Urothelium cell line (cell line): ENCODE data around the gene CCDC15.
A peak's percentile ranks its signal among the peaks of the same experiment; 100 is the strongest.

Source experiments
- DNase-seq: peaks from one replicate; pipeline ENCODE4 v3.0.0; 2011; ENCODE audit warnings: low spot score, mixed read lengths
- FAIRE-seq: peaks from 2 replicates; lab custom pipeline; 2011; peaks lifted over from hg19 to GRCh38; lab: Jason Lieb, UNC

Gene CCDC15, protein sequence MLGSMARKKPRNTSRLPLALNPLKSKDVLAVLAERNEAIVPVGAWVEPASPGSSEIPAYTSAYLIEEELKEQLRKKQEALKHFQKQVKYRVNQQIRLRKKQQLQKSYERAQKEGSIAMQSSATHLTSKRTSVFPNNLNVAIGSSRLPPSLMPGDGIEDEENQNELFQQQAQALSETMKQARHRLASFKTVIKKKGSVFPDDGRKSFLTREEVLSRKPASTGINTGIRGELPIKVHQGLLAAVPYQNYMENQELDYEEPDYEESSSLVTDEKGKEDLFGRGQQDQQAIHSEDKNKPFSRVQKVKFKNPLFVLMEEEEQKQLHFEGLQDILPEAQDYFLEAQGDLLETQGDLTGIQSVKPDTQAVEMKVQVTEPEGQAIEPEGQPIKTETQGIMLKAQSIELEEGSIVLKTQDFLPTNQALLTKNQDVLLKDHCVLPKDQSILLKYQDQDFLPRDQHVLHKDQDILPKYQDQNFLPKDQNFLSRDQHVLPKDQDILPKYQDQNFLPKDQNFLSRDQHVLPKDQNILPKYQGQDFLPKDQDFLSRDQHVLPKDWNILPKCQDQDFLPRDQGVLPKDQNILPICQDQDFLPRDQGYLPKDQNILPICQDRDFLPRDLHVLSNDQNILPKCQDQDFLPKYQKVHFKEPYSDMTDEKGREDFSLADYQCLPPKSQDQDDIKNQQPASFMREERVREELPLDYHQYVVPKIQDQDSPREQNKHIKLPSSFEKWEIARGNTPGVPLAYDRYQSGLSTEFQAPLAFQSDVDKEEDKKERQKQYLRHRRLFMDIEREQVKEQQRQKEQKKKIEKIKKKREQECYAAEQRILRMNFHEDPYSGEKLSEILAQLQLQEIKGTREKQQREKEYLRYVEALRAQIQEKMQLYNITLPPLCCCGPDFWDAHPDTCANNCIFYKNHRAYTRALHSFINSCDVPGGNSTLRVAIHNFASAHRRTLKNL

DNA sequence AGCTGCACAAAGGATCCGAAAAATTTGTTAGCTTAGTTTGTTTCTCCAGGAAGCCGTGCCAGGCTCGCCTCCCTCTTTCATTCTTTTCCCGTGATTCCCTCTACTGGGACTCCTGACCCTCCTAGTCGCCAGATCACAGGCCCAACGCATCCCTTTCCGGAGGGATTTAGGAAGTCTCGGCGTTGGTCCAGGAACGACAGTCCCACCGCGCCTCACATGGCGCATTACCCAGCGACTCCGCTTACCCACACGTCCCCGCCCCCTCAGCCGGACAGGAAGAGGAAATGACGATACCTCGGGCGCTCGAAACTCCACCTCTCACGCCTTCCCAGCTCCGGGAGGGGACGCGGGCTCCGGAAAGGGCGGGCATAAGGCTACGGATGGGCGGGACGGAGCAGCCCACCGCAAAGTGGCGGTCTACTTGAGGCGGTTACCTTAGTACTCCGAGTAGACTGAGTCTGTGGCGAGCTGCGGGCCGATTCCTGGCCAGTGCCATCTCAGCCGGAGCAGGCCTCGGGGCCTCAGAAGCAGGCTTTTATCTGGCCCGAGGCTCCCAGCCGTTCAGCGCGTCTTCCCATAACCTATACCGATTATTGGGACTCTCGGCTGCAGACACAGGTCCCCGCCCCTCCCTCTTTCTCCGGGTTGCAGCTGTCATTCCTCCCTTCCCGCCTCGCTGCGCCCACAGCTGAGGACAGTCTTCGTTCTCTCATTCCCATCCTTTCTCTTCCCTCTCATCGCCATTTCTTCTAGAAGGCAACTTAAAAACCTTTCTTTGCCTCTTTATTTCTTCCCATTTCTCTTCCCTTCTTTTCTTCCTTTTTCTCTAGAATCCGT lies at the start of gene CCDC15:
CCDC15 (plus strand) TSS at position 450 of the 837 bp plus-strand sequence. CDS start 531 bp downstream, outside the sequence.
- FAIRE-seq (no peak), DNase-seq (peak; percentile 93)

DNA sequence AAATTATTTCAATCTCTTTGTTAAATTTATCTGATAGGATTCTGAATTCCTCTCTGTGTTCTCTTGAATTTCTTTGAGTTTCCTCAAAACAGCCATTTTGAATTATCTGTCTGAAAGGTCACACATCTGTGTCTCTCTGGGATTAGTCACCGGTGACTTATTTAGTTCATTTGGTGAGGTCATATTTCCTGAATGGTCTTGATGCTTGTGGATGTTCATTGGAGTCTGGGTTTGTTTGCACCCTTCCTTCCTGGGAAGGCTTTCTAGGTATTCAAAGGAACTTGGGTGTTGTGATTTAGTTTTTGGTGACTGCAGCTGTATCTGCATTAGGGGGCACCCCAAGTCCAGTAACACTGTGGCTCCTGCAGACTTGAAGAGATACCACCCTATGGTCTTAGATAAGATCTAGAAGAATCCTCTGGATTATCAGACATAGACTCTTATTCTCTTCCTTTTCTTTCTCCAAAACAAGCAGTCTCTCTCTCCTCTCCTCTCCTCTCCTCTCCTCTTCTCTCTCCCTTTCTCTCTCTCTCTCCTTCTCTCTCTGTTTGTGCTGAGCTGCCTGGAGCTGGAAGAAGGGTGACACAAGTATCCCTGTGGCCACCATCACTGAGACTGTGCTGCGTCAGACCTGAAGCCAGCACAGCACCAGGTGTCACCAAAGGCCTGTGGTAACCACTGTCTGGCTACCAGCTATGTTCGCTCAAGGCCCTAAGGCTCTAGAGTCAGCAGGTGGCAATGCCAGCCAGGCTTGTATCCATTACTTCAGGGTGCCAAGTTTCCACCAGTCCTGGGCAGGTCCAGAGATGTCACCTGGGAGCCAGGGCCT lies 38.2 kb upstream of the CCDC15 start:
- FAIRE-seq: no peak
- no peak for DNase-seq

GRCh38 chr11:124916370-124916710 lies 37.7 kb upstream of the CCDC15 start:
- DNase-seq: no peak
- no peak for FAIRE-seq

DNA sequence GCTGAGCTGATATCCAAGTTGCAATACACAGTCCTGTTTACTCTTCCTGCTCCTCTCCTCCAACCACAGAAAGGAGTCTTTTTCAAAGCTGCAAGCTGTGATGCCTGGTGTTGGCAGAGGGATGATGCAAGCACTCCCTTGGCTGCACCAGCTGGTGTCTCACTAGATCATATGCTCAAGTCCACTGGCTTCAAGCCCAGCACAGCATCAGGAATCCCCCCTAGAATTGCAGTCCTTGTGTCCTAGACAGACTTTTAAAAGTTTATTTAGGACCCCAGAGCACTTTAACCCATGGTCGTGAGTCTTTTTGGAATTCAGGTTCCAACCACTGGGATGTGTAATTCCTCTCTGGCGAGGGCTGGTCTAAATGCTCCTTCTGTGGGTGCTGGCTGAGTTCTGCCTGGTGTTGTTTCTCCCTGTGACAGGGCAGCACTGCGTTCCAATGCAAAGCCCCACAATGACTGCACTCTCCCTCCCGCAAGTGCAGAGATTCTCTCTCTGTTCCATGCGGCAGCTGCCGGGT lies 36.8 kb upstream of the CCDC15 start:
- FAIRE-seq: no peak
- DNase-seq: no peak

DNA sequence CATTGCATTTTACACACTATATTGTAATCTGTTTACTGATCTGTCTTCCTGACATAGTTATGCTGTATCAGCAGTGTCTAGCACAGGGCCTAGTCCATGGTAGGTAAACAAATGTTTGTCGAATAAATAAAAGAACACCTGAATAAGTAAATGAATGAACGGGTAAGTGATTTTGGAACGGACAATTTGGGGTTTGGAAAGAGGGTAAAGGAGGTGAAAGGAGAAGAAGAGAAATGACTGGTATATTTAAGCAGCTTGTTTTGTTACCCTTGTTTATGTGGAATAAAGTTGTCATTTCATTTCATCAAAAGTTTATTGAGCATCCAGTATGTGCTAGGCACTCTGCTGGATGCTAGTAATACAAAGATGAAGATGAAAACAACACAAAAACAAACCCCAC lies 35.1 kb upstream of the CCDC15 start, which contains the start of gene HEPN1:
HEPN1 (plus strand) TSS at position 301 of the 400 bp plus-strand sequence.
- FAIRE-seq (no peak), DNase-seq (no peak)

DNA sequence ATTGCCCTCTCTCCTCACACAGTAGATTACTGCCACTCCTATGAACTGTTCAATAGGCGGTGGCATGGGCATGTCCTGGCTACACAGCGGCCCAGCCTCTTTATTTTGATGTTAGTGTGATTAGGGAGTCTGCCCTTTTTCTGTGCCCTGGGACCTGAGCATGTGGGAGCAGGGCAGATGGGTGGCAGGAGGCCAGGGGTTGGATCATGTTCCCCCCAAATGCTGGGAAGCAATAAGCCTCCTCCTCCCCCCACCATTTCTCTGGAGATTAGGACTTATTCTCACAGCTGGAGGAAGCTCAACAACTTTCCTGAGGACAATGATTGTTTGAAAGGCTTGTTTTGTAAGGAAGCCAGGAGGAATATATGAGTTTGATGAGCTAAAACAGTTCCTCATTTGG lies 34.1 kb upstream of the CCDC15 start:
- no peak for DNase-seq
- no peak for FAIRE-seq

DNA sequence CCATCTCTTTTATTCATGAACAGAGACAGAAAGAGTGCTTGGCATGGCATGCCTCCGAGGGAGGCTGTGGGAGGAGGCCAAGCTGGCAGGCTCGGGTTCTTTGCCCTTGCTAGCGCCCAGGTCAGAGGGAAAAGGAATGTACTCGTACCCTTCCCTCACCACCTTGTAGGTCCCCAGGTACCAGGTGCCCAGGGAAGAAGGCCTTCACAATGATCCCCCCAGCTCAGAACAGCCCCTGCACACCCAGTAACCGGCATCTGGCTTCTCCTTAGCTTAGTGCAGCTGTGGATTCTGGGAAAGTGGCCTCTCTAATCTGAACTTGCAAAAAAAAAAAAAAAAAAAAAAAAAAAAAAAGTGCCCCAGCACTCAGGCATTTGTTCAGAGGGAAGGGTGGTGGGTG lies 33.6 kb upstream of the CCDC15 start:
- FAIRE-seq: no peak
- no peak for DNase-seq

DNA sequence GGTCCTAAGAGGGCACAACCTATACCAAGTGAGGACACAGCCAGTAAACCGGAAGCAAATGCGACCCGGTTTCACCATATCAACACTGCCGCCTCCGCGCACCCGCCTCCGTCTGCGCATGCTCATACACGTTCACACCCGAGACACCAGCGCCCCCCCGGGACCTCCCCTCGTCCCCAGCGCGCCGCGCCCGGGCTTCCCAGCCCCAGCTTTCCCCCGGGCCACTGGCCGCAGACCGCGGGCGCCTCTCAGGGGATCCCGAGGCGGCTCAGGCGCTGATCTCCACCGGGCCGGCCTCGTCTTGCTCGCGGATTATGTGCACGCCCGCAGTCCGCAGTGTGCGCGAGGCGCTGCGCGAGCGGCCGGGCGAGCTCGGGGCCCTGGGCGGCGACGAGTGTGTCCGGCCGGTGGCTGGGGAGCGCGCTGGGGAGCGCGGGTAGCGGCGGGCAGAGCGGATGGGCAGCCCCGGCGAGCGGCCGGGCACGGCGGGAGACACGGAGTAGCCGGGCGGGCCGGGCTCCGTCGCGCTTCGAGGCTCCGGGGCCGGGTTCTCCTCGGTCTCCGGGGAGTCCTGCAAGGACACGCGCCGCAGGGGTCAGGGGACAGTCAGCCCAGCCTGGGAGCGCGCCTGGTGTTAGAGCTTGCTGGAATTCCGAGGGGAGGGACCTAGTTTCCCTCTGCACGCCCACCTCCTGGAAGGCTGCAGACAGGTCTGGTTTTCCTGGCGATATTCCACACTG lies 33.0 kb upstream of the CCDC15 start:
- FAIRE-seq (no peak), DNase-seq (peak; percentile 65)

DNA sequence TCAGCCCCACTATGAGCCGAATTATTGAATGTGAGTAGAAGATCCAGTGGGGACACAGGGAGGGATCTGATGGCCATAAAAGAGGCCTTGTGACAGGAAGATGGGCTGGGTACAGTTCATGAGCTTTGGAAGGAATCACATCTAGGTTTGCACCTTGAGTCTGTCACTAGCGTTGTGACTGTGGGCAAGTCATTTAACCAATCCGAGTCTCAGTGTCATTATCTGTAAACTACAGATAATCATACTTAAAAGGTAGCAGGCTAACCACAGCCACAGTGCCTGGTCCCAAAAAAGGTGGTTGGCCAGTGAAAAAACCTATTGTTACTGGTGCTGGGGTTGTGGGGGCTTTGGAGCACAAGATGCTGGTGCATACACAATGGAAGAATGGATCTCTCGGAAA lies 31.2 kb upstream of the CCDC15 start:
- no peak for DNase-seq
- FAIRE-seq: no peak

DNA sequence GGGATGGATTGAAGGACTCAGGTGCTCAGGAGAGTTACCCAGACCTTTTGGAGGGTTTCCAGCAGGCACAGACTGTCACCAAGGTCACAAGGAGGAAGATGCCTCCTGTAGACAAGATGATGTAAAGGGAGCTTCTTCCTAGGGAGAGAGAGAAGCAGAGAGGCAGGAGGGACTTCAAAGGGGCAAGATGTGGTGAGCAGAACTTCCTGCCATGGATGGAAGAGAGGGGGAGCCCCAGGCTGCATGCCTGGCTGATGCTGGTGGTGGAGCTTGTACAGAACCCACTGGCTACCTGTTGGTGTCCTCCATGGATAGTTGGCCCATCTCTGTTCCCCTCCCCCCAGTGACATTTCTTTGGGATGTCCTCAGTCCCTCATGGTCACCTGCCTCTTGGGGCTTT lies 30.7 kb upstream of the CCDC15 start:
- no peak for DNase-seq
- no peak for FAIRE-seq

GRCh38 chr11:124928942-124929665 lies 24.9 kb upstream of the CCDC15 start:
- no peak for FAIRE-seq
- no peak for DNase-seq

- DNase-seq: no peak
- FAIRE-seq: no peak
Measured at GRCh38 chr11:124930799-124931198, 23.2 kb upstream of the CCDC15 start.

GRCh38 chr11:124934862-124935547 lies 19.0 kb upstream of the CCDC15 start:
- FAIRE-seq: no peak
- no peak for DNase-seq

- no peak for FAIRE-seq
- no peak for DNase-seq
Measured at GRCh38 chr11:124935548-124936514, 18.2 kb upstream of the CCDC15 start, which contains the start of gene HEPACAM. Gene HEPACAM, minus strand, starts transcription at chr11:124936047. Its CDS starts 41 bp downstream, at chr11:124936006.

DNA sequence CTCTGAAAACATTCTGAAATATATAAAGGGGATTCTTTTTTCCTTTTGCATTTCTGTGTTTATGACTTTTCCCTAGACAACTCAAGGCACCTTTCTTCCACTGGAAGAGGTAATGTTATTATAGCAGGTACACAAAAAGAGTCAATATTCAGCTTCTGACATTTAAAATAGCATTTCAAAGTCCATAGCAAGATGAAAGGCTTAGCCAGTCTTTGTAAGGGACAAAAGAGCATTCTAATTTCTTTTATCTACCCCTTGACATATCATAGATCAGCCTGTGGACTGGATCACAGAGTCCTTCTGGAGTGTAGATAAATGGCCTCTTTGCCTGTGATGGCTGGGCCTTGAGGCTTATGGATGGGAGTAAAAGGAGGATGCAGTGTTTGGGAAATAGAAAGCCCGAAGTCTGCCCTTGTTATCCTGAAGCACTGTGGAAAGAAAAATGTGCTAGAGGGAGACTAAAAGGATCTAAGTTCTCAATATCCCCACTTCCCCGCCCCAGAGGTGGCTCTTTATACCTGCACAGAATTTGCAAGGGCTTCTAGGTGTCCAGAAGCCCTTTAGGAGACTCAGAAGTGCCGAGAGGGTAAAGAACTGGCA lies 16.6 kb upstream of the CCDC15 start:
- FAIRE-seq (no peak), DNase-seq (no peak)

GRCh38 chr11:124938206-124938765 lies 15.7 kb upstream of the CCDC15 start:
- no peak for FAIRE-seq

More at GRCh38 chr11:124938206-124938765, 15.7 kb upstream of the CCDC15 start:
- no peak for DNase-seq
